Panc1 (cell line): ENCODE measurements around the gene GLIS1. TPM values are rescaled to one million over a fixed set of nuclear protein-coding genes. Genes with fewer than 3 reads are reported as not detected.

Experiments used
- ATAC-seq: fragments of 200-7000 bp; cut with Tn5 transposase; 2 replicates; pipeline ENCODE4 v1.9.1; 2020; ENCODE audit warnings: mild to moderate bottlenecking, moderate library complexity
- BruUV-seq: library from RNA; stranded (reverse); fragments of 400-500 nt; replicated peaks from 2 replicates; lab custom pipeline; 2021; lab: Mats Ljungman, UMichigan
- CTCF ChIA-PET: fragments of 300-600 bp; sonication (Branson Sonifier 250); formaldehyde crosslinking; loops from one replicate; lab custom pipeline; 2022; ENCODE audit warnings: antibody characterized with exemption; lab: Charles Lee
- POLR2A ChIA-PET: fragments of 300-600 bp; sonication (Branson Sonifier 250); formaldehyde crosslinking; loops from one replicate; lab custom pipeline; 2022; ENCODE audit warnings: antibody characterized with exemption; lab: Charles Lee
- DNase-seq: peaks from one replicate; pipeline ENCODE4 v3.0.0-alpha.2; 2010; ENCODE audit warnings: low read depth, low spot score
- H3K27ac ChIP-seq: 2 replicates; pipeline ENCODE4 v1.5.1; 2011; ENCODE audit warnings: mild to moderate bottlenecking, low read length, inconsistent platforms
- H3K27me3 ChIP-seq: fragments of 200-500 bp; sonication (Bioruptor generic); 2 replicates; pipeline ENCODE4 v1.6.0; 2014; ENCODE audit warnings: low read length, inconsistent platforms; ENCODE audit not compliant: control insufficient read depth, insufficient read depth
- H3K36me3 ChIP-seq: fragments of 200-500 bp; sonication (Bioruptor generic); 2 replicates; pipeline ENCODE4 v1.5.1; 2014; ENCODE audit warnings: inconsistent platforms, mild to moderate bottlenecking, low read length, moderate library complexity; ENCODE audit not compliant: control insufficient read depth, insufficient read depth
- H3K4me1 ChIP-seq: 2 replicates; pipeline ENCODE4 v1.5.1; 2011; ENCODE audit warnings: inconsistent platforms, mild to moderate bottlenecking, low read length, moderate library complexity; ENCODE audit not compliant: control insufficient read depth, insufficient read depth
- H3K4me3 ChIP-seq, 2 experiments: 2 replicates each; pipeline ENCODE4 v1.5.1; 2011 to 2012; ENCODE audit warnings: low read depth in 2 of 2, low read length in 2 of 2, mild to moderate bottlenecking in 2 of 2, inconsistent platforms in 1 of 2, moderate library complexity in 1 of 2
- H3K9me3 ChIP-seq: fragments of 200-500 bp; sonication (Bioruptor generic); 2 replicates; pipeline ENCODE4 v1.5.1; 2014; ENCODE audit warnings: low read depth, mild to moderate bottlenecking, inconsistent platforms, low read length, moderate library complexity; ENCODE audit not compliant: control insufficient read depth, insufficient read depth
- CTCF ChIP-seq: fragments of 450-650 bp; IDR thresholded peaks from 2 replicates; pipeline ENCODE4 v1.5.1; 2017; ENCODE audit warnings: mild to moderate bottlenecking
- POLR2AphosphoS5 ChIP-seq: IDR thresholded peaks from 2 replicates; pipeline ENCODE4 v1.6.1; 2012; ENCODE audit warnings: mild to moderate bottlenecking, low read depth, low read length, moderate library complexity
- REST ChIP-seq, 2 experiments: IDR thresholded peaks; 2 replicates each; pipeline ENCODE4 v1.6.1; 2011 to 2012; ENCODE audit warnings: low read depth in 2 of 2, control low read depth in 1 of 2, low read length in 1 of 2, mild to moderate bottlenecking in 1 of 2, moderate library complexity in 1 of 2; ENCODE audit not compliant: insufficient read depth in 1 of 2
- SIN3A ChIP-seq: IDR thresholded peaks from 2 replicates; pipeline ENCODE4 v1.6.1; 2012; ENCODE audit warnings: low read depth, mild to moderate bottlenecking, low read length, moderate library complexity, borderline replicate concordance; ENCODE audit not compliant: insufficient read depth
- TCF7L2 ChIP-seq: IDR thresholded peaks from 2 replicates; pipeline ENCODE4 v1.6.1; 2011; ENCODE audit warnings: mild to moderate bottlenecking, low read depth, low read length, inconsistent platforms
- in situ Hi-C: cut with HindIII; loops from 2 replicates; pipeline ENCODE4 v1.10.0; 2016; ENCODE audit warnings: low sequenced_read_pairs, low pct_unique_long_range_greater_than_20kb
- intact Hi-C: fragments of 100-400 bp; cut with micrococcal nuclease; formaldehyde crosslinking; loops from one replicate; pipeline ENCODE4 v1.10.0; 2022; ENCODE audit not compliant: unreplicated experiment
- total RNA-seq: library from RNA; stranded (reverse); gene quantifications from one replicate; pipeline ENCODE4 v1.2.1, GENCODE V29; 2021; ENCODE audit not compliant: unreplicated experiment

The GLIS1 gene
- total RNA-seq, 1 experiment from 2014 or later, result 0.28 TPM

GRCh38 chr1:53727461-53728092 is 11.4 kb downstream of the GLIS1 start:
- intact Hi-C loops, result no loop called here
- Histone ChIP-seq H3K27ac (no peak overlapping the region), H3K4me1 (0 out of 2 replicates have a peak, but pooled peaks cover 2% of the 10 kb centered on the region), H3K27me3 (no peaks in the 10 kb centered on the region), H3K9me3 (no peaks in the 10 kb centered on the region), H3K4me3 (no peak overlapping the region), H3K36me3 (no peaks in the 10 kb centered on the region)
- no peak for DNase-seq
- TF ChIP-seq CTCF, result no peak
- no peak for TF ChIP-seq SIN3A
- TF ChIP-seq TCF7L2, result no peak
- no peak for TF ChIP-seq POLR2AphosphoS5
- no peak for TF ChIP-seq REST (IDR thresholded peaks at IDR 0.05; ENCODE audit: insufficient read depth in 1 of 2, low read depth in 2 of 2, low read length in 1 of 2)
- POLR2A ChIA-PET, result no interaction called here
- in situ Hi-C loops, result no loop called here
- no TSS peak for BruUV-seq
- no peak for ATAC-seq
- CTCF ChIA-PET, result no interaction called here

GRCh38 chr1:53726009-53726600 is 12.9 kb downstream of the GLIS1 start:
- H3K9me3 ChIP-seq, result no peaks in the 10 kb centered on the region
- TF ChIP-seq SIN3A (no peak), POLR2AphosphoS5 (no peak), REST (IDR thresholded peaks at IDR 0.05; ENCODE audit: insufficient read depth in 1 of 2, low read depth in 2 of 2, low read length in 1 of 2) (no peak), TCF7L2 (no peak), CTCF (no peak)
- no peak overlapping the region for H3K27ac ChIP-seq
- in situ Hi-C loops (no loop called here), intact Hi-C loops (no loop called here)
- CTCF ChIA-PET, result no interaction called here
- POLR2A ChIA-PET, result no interaction called here
- DNase-seq (no peak), ATAC-seq (no peak)
- H3K27me3 ChIP-seq, result no peaks in the 10 kb centered on the region
- no peak overlapping the region for H3K4me3 ChIP-seq
- H3K4me1 ChIP-seq, result 0 out of 2 replicates have a peak, but pooled peaks cover 2% of the 10 kb centered on the region
- BruUV-seq, result no TSS peak
- H3K36me3 ChIP-seq, result no peaks in the 10 kb centered on the region
